GM19395 (cell line): ENCODE measurements around the gene ZNF581.

Source experiments
- ATAC-seq: cut with Tn5 transposase; IDR thresholded peaks from one replicate; pipeline ENCODE4 v1.9.1; 2021; ENCODE audit warnings: mild to moderate bottlenecking, moderate library complexity; ENCODE audit not compliant: unreplicated experiment

Gene ZNF581

GRCh38 chr19:55611300-55611982 is 32.0 kb upstream of the ZNF581 start:
- ATAC-seq, result no peak

GRCh38 chr19:55611983-55612645 is 31.3 kb upstream of the ZNF581 start:
- no peak for ATAC-seq

DNA sequence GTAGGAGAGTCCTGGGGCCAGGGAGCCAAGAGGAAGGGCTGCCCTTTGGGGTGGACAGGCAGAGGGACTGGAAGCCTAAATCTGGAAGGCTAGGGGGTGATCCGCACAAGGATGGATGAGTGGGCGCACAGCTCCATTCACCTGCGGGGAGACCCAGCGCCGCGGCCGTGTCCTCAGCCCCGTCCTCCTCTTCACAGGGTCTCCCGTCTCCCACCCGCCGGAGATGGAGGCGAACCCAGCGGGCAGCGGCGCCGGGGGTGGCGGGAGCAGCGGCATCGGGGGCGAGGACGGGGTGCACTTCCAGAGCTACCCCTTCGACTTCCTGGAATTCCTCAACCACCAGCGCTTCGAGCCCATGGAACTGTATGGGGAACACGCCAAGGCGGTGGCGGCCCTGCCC is 30.1 kb upstream of the ZNF581 start:
- no peak for ATAC-seq

GRCh38 chr19:55613930-55614710 is 29.3 kb upstream of the ZNF581 start:
- no peak for ATAC-seq

GRCh38 chr19:55614711-55615542 is 28.5 kb upstream of the ZNF581 start:
- ATAC-seq, result no peak

DNA sequence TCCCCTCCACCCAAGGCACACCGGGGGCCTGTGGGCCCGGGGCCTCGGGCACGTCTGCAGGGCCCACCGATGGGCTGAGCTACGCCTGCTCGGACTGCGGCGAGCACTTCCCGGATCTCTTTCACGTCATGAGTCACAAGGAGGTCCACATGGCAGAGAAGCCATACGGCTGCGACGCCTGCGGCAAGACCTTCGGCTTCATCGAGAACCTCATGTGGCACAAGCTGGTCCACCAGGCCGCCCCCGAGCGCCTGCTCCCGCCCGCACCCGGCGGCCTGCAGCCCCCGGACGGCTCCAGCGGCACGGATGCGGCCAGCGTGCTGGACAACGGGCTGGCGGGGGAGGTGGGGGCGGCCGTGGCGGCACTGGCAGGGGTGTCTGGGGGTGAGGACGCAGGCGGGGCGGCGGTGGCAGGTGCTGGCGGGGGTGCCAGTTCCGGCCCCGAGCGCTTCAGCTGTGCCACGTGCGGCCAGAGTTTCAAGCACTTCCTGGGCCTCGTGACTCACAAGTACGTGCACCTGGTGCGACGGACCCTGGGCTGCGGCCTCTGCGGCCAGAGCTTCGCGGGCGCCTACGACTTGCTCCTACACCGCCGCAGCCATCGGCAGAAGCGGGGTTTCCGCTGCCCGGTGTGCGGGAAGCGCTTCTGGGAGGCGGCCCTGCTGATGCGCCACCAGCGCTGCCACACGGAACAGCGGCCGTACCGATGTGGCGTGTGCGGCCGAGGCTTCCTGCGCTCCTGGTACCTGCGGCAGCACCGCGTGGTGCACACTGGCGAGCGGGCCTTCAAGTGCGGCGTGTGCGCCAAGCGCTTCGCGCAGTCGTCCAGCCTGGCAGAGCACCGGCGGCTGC is 27.7 kb upstream of the ZNF581 start:
- no peak for ATAC-seq

- no peak for ATAC-seq
Observed at GRCh38 chr19:55616395-55616875, 27.0 kb upstream of the ZNF581 start.

GRCh38 chr19:55617426-55617825 is 26.0 kb upstream of the ZNF581 start:
- ATAC-seq, result no peak

DNA sequence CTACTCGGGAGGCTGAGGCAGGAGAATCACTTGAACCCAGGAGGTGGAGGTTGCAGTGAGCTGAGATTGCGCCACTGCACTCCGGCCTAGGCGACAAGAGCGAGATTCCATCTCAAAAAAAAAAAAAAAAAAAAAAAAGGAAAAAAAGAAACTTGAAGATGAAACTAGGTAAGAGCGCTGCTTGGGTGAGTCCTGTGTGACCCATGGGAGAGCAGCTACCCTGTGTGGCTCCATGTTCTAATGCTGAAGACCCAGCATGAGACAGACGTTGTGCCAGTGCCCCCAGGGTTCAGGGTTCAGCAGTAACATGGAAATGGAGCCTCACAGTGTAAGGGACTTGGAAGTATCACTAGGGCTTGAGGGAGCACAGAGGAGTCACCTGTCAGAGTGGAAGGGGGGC is 25.0 kb upstream of the ZNF581 start:
- no peak for ATAC-seq

DNA sequence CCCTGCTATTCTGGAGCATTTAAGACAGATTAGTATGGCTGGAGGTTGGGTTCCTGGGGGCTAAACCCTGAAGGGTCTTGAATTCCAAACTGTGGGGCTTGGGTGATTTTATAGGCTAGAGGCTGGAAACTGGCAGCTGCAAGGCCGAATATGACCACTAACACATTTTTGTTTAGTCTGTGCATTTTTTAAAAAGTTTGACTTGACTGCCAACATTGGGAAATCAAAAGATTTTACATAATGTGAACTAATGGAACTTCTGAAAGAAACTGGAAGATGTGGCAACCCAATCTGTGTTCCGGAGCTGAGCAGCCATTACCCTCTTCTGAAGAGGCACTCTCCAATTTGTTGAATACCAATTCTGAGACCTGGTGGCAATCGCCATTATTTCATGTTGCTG is 24.2 kb upstream of the ZNF581 start:
- no peak for ATAC-seq

GRCh38 chr19:55620410-55621204 is 22.8 kb upstream of the ZNF581 start:
- no peak for ATAC-seq

DNA sequence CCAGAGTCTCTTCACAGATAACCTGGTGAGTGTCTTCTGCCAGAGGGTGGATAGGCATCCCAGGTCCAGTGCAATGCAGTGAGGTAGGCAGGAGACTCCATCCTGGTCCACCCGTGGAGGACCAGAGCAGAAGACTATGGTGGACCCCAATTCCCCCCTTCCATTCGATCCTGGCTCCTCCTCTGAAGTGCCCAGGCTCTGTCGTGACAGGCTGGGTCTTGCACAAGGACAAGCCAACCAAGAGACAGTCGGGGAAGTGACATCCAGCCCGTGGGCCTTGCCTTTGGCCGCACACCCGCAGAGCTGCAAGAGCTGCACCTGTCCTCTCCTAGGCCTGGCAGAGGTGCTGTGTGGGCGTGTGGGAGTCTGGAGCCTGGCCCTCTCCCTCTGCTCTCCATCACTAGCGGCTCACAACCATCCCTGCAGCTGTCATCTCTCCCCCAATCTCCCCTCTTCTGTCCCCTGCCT is 22.2 kb upstream of the ZNF581 start:
- ATAC-seq, result no peak

GRCh38 chr19:55621673-55622231 is 21.7 kb upstream of the ZNF581 start:
- no peak for ATAC-seq

DNA sequence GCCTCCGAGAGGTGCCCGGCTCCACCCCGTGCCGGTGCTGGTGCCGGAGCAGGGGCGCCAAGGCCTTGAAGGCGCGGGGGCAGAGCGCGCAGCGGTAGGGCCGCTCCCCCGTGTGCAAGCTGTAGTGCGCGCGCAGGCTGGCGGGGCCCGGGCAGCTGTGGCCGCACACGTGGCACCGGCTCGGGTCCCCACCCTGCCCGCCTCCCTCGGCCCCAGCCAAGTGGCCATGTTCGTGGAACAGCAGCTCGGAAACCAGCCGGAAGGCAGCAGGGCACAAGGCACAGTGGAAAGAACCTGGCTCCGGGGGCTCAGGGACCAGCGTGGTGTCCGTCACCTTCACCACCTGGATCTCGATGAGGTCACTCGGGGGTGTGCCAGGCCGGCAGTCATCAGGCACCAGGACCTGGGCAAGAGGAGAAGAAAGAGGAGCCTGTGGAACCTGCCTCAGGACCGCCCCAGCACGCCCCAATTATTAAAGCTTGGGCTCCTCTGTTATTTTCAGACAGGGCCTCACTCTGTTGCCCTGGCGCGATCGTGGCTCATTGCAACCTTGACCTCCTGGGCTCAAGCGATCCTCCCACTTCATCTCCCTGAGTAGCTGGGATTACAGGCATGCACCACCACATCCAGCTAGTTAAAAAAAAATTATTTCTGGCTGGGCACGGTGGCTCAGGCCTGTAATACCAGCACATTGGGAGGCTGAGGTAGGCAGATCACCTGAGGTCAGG is 21.0 kb upstream of the ZNF581 start:
- ATAC-seq, result no peak

GRCh38 chr19:55623130-55623529 is 20.3 kb upstream of the ZNF581 start:
- ATAC-seq, result no peak

DNA sequence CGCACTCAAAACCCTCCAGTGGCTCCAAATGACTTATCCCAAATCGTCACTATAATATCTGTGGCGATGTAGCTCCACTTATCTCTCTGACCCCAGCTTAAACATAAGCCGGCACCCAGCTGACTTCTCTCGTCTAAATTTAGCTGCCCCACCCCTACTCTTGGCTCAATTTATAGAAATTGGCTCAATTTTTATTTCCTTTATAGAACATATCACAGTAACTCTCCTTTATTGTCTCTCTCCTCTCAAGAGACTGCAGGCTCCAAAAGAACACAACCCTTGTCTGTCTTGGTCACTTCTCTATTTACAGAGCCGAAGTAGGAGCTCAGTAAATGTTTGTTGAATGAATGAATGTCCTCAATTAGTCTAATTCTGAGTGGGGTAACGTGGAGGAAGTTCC is 19.9 kb upstream of the ZNF581 start:
- ATAC-seq, result no peak

GRCh38 chr19:55624109-55625003 is 19.1 kb upstream of the ZNF581 start, which contains the start of gene ZNF784:
ZNF784 (minus strand) TSS chr19:55624566; CDS start chr19:55624561, 5 bp downstream.
- no peak for ATAC-seq
